NCI-H226 (cell line): ENCODE measurements around the gene OPCML.

Source experiments
- DNase-seq: peaks from one replicate; pipeline ENCODE4 v3.0.0-alpha.2; 2015

The OPCML gene

DNA sequence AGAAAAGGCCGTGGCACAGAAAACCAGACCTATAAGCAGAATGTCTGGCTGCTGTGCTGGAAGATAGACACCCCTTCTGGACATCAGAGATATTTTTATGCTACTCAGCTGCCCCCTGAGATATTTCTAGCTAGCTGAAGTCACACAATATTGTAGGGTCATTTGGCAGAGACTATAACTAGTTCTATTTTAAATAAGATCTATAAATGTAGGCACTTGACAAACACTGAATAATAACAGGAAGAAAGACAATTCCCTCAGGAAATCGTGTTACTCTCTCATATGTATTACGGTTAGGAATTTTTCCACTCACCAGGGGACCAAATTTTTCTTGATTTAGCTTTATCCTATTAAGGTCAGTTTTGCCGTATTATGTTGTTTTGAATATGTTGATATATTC lies 845.4 kb downstream of the OPCML start:
- DNase-seq = no peak

DNA sequence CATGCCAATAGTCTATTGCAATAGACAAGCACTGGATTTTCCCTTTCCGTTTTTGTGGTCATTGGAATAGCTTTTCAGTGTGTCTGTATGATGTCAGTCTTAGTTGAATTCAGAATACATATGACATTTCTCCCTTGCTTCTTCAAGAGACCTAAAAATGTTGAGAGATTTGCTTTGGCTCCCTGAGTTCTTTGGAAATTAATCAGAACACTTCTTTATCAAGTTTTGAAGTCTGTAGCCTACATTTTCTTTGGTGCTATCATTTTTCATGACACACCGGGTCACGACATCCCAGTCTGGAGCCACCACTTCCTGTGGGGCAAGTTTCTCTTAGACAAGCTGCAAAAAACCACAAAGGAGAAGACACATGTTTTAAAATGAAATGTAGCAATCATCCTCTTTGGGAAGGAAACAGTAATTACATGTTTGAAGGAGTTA lies 847.1 kb downstream of the OPCML start:
- DNase-seq = no peak

DNA sequence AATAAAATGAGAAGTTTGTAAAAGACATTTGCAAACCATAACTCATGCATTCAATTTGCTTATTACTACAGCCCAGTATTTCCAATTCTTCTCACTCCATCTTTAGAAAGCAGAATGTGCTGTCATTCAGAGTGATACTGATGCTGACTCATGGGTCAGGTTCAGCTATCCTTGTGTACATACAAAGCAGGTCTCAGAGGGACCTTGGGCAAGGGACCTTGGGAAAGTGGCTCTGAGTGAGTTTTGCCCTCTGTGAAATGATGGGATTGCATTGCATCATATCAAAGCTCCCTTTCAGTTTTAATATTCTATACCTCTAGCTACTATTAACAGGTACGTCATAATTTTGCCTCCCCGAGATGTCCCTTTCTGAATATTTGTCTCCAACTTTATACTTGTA lies 848.7 kb downstream of the OPCML start:
- DNase-seq = no peak

DNA sequence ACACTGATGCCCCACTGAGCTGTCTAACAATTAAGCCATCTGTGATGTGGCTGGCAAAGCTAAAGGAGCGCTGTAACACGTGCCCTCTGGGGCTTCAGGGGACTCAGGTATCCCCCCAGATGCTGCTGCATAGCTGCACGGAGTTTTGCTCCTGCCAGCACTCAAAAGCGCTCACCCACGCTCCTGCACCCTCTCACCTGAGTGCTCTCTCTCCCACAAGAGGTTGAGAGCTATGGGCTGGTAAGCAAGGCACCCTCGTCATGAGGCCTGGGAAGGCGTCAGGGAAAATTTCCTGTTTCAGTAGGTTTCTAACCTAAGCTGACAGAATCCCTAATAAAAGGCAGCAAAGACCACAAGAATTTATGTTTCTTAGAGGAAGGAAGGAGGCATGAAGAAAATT lies 850.3 kb downstream of the OPCML start:
- DNase-seq = no peak

DNA sequence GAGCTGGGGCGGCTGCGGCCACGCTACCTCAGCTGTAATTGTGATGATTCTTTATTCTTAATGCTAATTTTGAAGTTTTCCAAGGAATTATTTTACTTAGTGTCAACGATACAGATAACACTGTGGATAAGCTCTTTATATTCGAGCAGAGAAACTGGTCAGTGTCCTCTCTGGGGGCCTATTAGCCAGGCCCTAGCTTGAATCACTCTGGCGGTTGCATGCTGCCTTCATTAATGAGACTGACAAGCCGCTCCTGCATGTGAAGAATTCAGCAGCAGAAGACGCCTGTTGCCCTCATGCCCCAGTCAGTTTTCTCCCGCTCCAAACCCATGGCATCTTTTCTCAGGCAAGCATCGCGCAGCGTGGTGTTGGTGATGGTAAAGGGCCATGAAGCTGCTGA lies 851.7 kb downstream of the OPCML start:
- DNase-seq = no peak

DNA sequence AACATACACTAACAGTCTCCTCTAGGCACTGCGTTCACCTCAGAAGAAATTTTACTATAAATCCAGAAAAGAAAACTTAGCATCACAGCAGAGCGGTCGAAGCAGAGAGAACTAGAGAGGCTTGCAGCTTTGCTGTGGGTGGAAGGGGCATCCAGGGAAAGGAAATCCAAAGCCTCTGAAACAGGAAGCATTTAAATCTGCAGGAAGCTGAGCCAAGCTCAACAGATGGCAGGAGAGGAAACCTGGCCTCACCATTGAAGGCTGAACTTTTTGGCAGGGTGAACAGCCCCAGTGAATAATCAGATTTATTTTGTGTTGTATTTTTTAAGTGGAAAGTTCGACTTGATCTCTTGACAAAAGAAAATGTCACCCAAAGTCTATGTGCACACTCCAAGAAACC lies 858.1 kb downstream of the OPCML start:
- no peak for DNase-seq

DNA sequence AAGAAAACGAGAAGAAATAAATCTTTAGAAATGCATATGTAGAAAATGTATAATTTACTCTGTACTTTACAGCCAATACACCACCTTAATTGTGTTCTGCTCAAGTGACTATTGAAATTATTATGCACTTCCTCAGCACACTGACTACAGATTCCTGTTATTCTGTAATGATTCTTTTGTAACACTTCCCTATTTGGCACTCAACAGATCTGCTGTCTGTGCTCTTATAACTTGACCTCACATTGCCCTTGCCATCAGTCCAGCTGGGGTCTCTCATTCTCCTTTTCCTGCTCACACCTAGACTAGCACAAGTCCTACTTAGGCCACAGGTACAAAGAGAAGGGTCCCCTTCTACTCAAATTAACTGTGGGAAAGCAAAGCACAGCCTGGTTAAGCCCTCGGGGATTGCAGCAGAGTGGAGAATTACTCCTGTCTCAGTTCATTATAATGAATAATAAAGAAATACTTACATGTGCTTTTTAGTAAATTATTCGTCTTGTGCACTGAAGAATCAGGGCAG lies 860.4 kb downstream of the OPCML start:
- DNase-seq = no peak

DNA sequence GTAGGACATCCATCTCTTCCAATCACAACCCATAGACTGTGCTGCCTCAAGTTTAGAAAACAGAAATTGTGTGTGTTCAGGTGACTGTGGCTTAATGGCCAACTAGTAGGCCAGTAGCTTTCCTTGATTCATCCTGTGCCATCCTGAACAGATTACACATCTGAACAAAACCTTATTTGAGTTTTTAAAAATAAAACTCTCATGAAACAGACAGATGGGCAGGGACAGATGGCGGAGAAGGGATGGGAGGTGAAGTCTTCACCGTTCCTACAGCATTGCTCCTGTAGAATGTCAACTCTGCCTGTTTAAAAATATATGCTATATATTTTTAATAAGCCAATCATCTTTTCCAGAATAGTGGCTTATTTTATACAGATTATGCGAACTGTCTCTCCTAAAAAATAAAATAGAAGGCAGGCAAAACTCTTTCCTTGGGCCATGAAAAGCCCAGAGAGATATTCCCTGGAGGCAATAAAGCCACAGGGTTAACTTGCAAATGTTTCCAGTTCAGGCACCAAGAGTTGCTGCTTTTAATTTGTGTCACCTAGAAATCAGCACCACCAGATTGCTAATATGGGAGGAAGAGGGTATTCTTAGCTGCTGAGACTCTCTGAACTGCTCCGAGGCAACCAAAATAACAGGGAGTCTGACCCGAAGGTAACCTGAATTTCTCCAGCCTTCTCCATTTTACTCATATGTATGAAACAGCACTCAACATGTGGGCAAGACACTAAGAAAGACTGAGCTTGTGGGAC lies 861.2 kb downstream of the OPCML start:
- DNase-seq = no peak

DNA sequence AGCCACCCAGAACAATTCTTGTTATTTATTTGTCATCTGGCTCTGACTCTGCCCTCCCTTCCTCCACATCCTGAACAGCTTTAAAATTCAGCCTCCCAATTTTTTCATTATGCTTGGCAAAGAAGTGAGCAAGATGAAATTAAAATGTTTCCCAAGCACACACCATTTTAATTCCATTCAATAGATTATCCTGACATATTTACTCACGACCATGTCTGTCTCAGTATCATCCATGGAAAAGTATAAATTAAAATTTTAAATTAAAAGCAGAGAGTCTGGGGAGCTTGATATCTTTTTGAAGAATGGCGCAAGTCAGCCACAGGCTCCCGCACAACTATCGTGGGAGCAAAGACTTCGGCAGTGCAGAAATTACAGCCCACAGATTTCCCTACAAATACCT lies 862.4 kb downstream of the OPCML start:
- DNase-seq = no peak

DNA sequence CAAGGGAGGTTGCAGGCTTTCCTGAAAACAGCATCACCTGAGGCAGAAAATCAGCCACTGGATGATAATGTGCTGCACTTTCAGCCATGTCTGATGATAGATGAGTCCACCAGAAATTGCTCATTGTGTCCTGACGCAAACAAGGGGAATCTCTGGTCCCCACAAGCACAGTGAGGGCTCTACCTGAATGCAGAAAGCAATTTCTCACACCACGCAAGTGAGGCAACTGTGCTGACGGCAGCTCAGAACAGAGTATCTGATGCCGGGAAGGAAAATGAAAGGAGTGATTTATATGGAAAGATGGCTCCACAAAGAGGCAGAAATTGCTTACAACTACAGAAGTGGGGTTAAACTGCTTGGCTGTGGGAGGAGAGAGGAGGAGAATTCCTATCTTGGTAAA lies 867.1 kb downstream of the OPCML start:
- no peak for DNase-seq

DNA sequence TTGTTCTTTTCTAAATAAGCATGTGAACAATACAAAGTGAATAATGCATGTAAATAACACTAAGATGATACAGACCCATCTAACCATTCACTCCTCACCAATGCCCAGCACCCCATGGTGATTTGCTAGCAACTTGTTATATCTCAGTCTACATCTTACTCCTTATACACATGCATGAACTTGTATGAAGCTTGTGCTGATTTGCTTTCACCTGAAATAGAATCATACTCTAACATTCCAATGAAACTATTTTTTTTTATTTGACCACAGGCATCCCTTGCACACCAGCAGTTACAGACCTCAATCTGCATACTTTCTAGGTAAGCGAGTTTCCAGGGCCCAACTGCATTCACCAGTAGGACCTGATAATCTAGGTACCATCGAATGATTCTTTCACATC lies 873.6 kb downstream of the OPCML start:
- DNase-seq = no peak

DNA sequence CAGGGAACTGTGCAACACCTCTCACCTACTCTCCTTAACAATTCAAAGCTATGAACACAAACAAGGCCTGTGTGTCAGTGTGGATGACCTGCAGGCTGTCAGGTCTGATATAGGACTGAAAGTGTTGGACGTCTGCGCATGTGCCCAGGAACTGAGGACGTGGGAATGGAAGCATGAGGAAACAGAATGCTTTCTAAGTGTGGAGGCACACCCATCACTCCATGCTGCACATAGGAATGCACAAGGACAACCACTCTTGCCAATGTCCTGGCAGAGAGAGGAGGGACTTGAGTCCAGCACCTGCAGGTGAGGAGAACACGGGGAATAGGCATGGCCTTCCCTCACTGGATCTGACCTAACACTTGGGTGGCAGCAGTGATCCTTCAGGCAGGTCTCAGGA lies 874.3 kb downstream of the OPCML start:
- no peak for DNase-seq

DNA sequence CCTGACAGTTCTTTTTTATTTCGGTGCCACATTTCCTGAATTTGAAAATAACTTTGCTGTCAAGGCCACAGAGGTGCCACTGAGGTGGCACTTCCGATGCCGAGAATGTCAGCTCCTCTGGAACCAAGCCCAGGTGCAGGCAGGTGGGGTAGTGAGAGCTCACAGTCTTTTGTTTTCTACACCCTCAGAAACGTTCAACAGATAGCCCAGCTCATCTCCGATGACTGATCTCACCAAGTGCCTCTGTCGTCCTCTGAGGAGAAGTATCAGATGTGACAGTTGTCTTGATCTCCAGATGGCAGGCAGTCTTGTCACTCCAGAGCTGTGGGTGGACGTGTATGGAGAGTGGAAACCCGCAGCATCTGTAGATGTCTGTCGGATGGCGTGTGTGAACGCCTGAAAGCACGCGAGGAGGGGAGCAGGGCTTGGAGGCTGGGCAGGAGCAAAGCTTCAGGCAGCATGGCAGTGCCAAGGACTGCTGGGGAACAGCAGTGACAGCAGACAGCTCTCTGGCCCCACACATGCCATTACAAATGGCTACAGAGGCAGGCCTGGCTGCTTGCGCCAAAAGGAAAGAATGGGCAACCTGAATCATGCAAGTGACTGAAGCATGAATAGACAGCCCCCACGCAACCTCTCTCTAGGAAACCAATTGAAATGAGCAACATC lies 877.0 kb downstream of the OPCML start:
- DNase-seq = no peak

DNA sequence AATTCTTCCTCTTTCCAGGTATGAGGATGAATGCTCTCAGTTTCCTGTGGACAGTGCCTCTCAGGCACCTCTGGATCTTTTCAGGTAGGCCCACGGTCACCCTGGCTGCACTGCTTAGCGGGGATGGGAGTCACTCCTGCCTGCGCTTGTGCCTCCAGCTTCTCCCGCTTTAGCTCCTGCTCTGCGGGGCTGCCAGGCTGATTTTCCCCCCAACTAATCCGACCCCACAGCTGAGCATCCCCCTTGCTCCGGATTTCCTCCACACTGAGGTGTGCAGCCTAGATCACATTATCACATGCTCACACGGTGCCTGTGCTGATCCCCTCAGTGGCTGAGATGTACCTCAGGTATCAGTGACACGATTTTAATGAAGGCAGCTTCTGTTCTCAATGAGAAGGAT lies 879.1 kb downstream of the OPCML start:
- no peak for DNase-seq

DNA sequence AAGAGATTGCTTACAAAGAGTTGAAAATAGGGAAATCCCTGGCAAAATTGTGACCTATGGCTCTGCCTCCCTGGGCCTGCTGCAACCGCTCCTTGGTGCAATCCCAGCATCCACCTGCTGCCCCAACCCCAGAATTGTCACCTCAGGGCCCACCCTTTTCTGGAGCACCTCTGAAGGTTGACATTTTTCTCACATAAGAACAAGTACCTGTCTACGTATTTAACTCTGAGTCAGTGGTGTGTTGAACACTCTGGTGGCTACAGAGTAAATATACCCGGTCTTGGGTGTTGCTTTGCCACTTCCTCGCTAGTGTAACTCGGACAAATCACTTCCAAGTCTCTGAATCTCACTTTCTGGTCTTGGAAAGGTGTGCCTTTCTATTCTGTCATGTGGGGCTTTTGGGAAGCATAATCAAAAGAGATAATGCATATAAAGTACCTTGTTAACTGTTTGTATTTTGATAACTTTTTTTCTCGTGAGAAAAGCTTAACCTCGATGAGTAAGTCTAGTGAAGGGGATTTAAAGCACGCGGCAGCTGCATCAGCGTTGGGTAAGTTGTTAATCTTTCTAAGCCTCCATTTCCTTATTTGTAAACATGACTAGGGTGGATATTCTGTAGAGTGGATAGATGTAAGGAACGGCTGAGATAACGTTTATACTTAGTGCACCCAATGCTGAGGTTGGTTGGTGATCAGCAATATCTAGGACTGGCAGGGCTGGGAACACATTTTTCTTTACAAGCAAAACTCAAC lies 881.2 kb downstream of the OPCML start:
- no peak for DNase-seq

DNA sequence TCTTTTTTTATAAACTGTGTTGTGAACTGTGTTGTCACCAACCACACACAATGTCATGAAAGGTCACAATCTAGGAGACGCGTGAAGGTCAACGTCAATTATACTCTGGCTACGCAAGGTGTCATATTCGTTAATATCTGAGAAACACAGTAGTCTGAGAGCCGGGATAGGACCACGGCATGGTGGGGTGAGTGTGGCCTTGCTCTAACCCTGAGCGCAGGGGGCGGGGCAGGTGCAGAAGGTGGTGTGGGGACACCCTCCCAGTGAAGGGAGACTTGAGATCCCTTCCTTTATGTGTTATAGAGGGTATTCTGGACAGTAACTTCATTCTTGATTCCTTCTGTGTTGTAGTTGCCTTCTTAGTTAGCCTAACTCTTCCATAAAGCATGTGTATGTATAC lies 883.0 kb downstream of the OPCML start:
- DNase-seq = no peak

DNA sequence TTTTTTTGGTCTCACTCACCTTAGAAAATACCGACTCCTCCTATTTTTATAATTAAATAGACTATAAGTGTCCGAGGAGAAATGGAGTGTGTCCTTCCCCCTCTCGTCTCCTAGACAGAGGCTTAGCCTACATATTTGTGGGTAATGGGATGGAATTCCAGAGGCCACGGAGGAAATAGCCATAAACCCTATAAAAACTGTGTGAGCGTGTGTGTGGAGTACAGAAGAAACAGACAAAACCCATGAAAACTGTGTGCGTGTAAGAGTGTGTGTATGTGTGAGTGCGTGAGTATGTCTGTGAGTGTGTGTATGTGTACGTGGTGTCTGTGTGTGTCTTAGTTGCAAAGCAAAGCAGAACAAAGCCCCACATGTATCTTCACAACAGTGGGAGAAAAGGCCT lies 883.5 kb downstream of the OPCML start:
- no peak for DNase-seq

DNA sequence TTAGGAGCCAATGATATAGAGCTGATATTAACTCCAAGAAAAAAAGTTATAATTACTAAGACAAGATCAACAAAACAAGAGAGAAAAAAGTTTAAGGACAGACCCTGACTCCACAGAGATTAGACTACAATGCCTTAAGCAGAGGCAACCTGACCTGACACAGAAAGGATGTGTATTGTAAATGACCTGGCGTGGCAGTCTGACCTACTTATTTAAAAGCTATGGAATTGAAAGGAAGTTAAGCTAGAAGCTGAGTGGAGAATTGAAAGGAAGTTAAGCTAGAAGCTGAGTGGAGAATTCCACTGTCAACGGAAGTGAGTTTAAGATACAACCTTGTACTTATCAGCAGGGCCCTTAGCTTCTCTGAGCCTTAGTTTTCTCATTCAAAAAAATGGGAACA lies 885.4 kb downstream of the OPCML start:
- DNase-seq = no peak

DNA sequence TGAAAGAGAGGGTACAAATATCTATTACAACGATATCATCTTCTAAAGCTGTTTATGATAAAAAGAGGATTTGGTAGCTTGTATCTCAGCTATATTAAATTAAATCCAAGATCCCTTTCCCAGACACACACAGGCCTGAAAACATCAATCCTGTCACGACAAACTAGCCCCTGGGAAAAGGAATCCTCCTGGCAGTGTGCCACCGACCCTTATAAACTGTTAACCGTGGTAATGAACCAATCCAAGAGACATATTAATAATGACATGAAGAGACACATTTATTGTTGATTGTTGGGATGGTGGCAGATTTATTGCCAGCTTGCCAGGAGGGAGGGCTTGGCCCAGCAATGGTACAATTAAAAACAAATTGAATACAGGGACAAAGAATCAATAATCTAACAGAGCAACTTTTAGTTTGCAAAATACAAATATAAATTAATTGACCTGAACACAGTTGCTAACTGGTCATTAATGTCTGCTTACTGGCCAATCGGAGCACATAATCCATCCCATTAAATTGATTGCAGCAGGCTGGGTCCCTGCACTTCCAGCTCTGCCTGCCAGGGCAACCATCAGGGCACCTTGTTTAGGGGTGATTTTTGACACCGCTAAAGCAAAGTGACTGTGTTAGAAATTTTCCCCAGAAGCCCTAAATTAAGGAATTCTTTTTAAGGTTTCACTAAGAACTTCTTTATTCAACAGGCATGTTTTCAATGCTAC lies 887.6 kb downstream of the OPCML start:
- DNase-seq = no peak

DNA sequence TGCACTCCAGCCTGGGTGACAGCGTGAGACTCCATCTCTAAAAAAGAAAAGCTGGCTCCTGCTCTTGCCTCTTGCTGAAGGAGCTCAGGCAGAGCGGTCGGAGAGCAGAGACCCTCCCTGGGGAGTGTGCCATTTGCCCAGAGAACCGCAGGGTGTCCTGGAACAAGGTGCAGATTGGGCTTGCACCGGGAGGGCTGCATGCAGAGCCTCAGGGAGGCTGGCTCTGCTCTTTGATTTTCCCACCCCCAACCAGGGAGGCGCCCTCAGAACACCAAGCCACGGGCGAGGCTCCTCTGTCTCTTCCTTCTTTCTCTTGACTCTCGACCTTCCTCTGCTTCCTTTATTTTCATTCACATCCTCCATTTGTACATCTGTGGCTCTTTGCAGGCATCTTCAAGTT lies 889.1 kb downstream of the OPCML start:
- DNase-seq = no peak

DNA sequence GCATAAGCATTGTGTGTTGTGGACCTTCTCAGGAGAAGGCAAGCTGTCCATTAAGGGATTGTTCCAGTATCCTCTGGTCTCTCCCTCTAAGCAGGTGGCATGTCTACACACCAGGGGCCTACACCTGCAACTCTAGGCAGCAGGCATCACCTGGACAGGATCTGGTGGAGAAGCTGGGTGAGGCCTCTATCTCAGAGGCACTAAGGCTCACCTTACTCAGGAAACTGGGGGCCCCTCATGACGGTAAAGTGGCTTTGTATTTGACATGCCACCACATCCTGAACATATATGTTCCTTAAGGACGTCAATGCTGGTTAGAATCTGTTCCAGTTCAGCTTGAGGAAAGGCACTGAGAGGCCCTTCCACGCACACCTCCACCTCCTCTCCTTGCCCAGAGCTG lies 891.3 kb downstream of the OPCML start:
- no peak for DNase-seq

DNA sequence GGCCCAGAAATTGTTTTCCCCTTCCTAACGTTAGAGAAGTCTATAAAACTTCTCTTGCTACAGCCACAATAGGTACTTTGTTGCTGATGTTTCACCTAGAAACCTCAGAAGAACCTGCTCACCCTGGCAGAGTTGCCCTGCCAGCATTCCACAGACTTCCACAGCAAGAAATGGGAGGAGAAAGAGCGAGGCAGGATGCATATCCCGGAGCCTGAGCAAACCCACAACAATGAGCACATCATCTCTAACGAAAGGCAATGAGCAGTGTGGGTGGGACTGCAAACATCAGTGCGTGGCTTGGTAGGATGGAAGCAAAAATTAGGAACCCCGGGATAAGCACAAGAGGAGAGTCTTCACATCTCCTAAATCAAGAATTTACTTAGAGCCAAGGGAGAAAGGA lies 892.3 kb downstream of the OPCML start:
- DNase-seq = no peak

DNA sequence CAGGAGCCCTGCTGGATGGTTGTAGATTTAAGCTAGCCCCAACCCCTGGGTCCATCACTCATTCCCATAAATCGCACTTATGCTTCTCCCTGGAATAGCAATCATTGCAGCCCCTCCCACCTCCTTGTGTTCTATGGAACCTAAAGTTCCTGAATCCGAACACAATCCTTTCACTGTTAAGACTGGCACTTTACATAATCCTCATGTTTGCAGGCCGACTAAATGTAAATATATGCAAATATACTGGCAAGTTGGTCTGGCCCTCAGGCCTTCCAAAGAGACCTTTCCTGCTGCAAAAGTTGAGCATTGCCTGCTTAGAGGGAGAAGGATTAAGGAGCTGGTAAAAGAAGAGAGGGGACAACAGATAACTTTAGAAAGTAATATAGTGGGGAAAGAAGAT lies 892.9 kb downstream of the OPCML start:
- DNase-seq = no peak
